Measurements from ENCODE around the gene FNBP1. TPM values are rescaled to one million over a fixed set of nuclear protein-coding genes. Genes with fewer than 3 reads are reported as not detected.
A peak's percentile ranks its signal among the peaks of the same experiment; 100 is the strongest.

The FNBP1 gene
- total and polyA plus RNA-seq, 8 donors: 30.4 to 51.8 (median 34.4) TPM

DNA sequence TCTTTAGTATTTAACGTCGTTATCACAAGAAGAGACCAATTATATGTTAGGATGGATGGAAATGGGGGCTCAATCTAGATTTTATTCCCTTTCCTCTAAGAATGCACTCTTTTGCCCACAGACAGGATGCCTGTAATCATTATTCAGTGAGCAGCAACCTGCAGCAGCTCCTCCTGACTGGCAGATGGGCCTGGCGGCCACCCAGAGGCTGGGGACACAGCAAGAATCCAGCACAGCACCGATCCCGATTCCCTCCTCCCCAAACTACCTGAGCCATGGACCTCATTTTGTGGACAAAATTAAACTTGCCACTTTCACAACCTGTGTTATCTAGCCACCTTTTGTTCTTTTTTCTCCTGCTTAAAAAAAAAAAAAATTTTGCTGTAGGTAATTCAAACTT lies 106.8 kb downstream of the FNBP1 start:
- TF ChIP-seq, protein P1, sequence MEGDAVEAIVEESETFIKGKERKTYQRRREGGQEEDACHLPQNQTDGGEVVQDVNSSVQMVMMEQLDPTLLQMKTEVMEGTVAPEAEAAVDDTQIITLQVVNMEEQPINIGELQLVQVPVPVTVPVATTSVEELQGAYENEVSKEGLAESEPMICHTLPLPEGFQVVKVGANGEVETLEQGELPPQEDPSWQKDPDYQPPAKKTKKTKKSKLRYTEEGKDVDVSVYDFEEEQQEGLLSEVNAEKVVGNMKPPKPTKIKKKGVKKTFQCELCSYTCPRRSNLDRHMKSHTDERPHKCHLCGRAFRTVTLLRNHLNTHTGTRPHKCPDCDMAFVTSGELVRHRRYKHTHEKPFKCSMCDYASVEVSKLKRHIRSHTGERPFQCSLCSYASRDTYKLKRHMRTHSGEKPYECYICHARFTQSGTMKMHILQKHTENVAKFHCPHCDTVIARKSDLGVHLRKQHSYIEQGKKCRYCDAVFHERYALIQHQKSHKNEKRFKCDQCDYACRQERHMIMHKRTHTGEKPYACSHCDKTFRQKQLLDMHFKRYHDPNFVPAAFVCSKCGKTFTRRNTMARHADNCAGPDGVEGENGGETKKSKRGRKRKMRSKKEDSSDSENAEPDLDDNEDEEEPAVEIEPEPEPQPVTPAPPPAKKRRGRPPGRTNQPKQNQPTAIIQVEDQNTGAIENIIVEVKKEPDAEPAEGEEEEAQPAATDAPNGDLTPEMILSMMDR (IDR thresholded peaks at IDR 0.05): no peak
- intact Hi-C loops (cut with DNase I): no loop called here
- H3K4me1 ChIP-seq: peaks cover 29 to 54% of the 10 kb centered on the region in 2 donors
- no peaks in the 10 kb centered on the region for H3K27me3 ChIP-seq
- H3K4me3 ChIP-seq: no peak overlapping the region
- DNase-seq (no peak), ATAC-seq (no peak)
- no peak overlapping the region for H3K27ac ChIP-seq
- no peaks in the 10 kb centered on the region for H3K36me3 ChIP-seq
- no peaks in the 10 kb centered on the region for H3K9me3 ChIP-seq

- ATAC-seq: no peak
- H3K9me3 ChIP-seq: no peaks in the 10 kb centered on the region
- TF ChIP-seq, protein P1 (IDR thresholded peaks at IDR 0.05): no peak
- DNase-seq: no peak
- peak overlapping the region; percentile 75 to 81 for H3K27ac ChIP-seq
- no peak overlapping the region for H3K4me3 ChIP-seq
- intact Hi-C loops (cut with DNase I): no loop called here
- peaks cover 29 to 61% of the 10 kb centered on the region in 2 donors for H3K4me1 ChIP-seq
- H3K36me3 ChIP-seq: no peaks in the 10 kb centered on the region
- no peaks in the 10 kb centered on the region for H3K27me3 ChIP-seq
These were observed 108.2 kb downstream of the FNBP1 start for GRCh38 chr9:129934780-129935179.

GRCh38 chr9:129934041-129934591 lies 108.9 kb downstream of the FNBP1 start:
- DNase-seq: no peak
- H3K27ac ChIP-seq: peak overlapping the region; percentile 75 to 81

DNA sequence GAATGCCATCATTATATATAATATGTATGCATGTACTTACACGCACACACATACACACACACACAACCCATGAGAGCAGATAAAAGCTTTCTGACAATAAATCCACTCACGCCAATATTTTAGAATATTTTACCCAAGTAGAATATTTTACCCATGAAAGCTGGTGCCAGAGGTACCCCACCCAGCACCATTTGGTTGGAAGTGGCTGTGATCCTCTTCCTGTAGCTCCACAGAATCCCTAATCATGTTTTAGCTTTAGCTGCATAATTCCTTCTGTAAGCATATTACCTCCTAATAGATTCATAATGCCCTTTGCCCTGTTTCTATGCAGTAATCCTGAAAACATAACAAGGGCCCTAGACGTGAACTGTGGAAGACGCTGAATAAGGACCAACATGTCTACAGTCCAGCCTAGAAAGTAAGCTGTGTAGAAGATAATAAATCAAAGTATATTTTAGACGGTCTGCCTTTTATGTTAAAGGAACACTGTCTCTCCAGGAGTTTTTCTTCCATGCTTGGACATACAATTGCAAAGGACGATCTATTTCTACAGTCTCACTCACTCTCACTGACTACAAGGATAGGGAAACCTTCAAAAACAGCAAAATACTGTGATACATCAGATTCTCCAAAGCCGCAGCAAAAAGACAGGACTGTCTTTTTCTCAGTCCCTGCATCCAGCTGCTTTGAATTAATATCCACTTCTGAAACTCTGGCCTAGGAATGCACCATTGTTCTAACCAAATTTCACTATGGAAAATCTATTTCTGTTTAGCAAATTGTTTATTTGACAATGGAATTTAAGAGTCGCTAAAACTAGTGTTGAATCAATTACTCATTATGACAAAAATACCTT lies 109.6 kb downstream of the FNBP1 start:
- intact Hi-C loops (cut with DNase I): no loop called here
- Histone ChIP-seq H3K27ac (peak overlapping the region; percentile 75 to 81), H3K4me1 (peaks cover 27 to 52% of the 10 kb centered on the region in 2 donors)

More at GRCh38 chr9:129934041-129934591, 108.9 kb downstream of the FNBP1 start:
- intact Hi-C loops (cut with DNase I): no loop called here
- Histone ChIP-seq H3K9me3 (no peaks in the 10 kb centered on the region), H3K36me3 (peaks cover 0 to 6% of the 10 kb centered on the region in 2 donors), H3K27me3 (no peaks in the 10 kb centered on the region), H3K4me1 (peaks cover 29 to 59% of the 10 kb centered on the region in 2 donors), H3K4me3 (no peak overlapping the region)
- no peak for ATAC-seq
- TF ChIP-seq, protein P1 (IDR thresholded peaks at IDR 0.05): no peak

More for the DNA sequence above, 109.6 kb downstream of the FNBP1 start:
- Histone ChIP-seq H3K9me3 (no peaks in the 10 kb centered on the region), H3K27me3 (no peaks in the 10 kb centered on the region), H3K36me3 (peaks cover 0 to 13% of the 10 kb centered on the region in 2 donors), H3K4me3 (no peak overlapping the region)
- TF ChIP-seq, protein P1 (IDR thresholded peaks at IDR 0.05): no peak
- DNase-seq: no peak
- ATAC-seq: no peak

All from left lung (tissue), 10 donors.